ENCODE data around the gene PER2. TPM values are rescaled to one million over a fixed set of nuclear protein-coding genes. Genes with fewer than 3 reads are reported as not detected.

Gene PER2
- total and polyA plus RNA-seq, 2 of the 13 experiments (the other 11 are each of a cell fraction or from before 2014, with no cell fraction given): 5.1 to 9.4 TPM

DNA sequence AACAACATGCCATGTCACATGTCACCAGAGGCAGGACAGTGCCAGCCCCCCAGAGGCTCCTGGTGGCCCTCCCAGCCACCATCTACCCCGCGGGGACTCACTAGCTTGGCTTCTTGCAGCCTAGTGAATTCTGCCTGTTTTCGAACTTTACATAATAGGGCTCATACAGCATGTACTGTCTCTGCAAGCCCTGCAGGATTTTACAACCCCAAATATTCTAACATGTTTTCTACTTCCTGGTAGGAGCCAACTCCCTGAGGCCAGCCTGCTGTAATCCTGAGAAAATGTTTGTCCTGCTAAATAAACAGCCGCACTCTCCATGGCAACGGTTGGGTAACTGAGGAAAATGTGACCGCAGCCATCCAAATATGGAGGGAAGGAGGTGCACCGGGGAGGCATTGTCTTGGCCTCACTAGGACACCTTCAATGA is 2.7 kb downstream of the PER2 start (continued):
- TF ChIP-seq, protein P1, sequence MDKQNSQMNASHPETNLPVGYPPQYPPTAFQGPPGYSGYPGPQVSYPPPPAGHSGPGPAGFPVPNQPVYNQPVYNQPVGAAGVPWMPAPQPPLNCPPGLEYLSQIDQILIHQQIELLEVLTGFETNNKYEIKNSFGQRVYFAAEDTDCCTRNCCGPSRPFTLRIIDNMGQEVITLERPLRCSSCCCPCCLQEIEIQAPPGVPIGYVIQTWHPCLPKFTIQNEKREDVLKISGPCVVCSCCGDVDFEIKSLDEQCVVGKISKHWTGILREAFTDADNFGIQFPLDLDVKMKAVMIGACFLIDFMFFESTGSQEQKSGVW (CRISPR knock-in tag; IDR thresholded peaks at IDR 0.05; ENCODE audit: borderline replicate concordance): no peak
- TF ChIP-seq, protein P2, sequence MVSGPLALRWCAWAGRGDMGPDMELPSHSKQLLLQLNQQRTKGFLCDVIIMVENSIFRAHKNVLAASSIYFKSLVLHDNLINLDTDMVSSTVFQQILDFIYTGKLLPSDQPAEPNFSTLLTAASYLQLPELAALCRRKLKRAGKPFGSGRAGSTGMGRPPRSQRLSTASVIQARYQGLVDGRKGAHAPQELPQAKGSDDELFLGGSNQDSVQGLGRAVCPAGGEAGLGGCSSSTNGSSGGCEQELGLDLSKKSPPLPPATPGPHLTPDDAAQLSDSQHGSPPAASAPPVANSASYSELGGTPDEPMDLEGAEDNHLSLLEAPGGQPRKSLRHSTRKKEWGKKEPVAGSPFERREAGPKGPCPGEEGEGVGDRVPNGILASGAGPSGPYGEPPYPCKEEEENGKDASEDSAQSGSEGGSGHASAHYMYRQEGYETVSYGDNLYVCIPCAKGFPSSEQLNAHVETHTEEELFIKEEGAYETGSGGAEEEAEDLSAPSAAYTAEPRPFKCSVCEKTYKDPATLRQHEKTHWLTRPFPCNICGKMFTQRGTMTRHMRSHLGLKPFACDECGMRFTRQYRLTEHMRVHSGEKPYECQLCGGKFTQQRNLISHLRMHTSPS (CRISPR knock-in tag; IDR thresholded peaks at IDR 0.05; ENCODE audit: low read depth): no peak
- TF ChIP-seq ZNF704 (CRISPR knock-in tag; IDR thresholded peaks at IDR 0.05; ENCODE audit: borderline replicate concordance): no peak
- no peak for TF ChIP-seq ZNF850 (CRISPR knock-in tag; conservative IDR thresholded peaks at IDR 0.05)
- TF ChIP-seq STAT5B (CRISPR knock-in tag; IDR thresholded peaks at IDR 0.05): no peak
- TF ChIP-seq, protein P3, sequence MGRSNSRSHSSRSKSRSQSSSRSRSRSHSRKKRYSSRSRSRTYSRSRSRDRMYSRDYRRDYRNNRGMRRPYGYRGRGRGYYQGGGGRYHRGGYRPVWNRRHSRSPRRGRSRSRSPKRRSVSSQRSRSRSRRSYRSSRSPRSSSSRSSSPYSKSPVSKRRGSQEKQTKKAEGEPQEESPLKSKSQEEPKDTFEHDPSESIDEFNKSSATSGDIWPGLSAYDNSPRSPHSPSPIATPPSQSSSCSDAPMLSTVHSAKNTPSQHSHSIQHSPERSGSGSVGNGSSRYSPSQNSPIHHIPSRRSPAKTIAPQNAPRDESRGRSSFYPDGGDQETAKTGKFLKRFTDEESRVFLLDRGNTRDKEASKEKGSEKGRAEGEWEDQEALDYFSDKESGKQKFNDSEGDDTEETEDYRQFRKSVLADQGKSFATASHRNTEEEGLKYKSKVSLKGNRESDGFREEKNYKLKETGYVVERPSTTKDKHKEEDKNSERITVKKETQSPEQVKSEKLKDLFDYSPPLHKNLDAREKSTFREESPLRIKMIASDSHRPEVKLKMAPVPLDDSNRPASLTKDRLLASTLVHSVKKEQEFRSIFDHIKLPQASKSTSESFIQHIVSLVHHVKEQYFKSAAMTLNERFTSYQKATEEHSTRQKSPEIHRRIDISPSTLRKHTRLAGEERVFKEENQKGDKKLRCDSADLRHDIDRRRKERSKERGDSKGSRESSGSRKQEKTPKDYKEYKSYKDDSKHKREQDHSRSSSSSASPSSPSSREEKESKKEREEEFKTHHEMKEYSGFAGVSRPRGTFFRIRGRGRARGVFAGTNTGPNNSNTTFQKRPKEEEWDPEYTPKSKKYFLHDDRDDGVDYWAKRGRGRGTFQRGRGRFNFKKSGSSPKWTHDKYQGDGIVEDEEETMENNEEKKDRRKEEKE (IDR thresholded peaks at IDR 0.05): no peak
- no peak for TF ChIP-seq NCOA5 (CRISPR knock-in tag; IDR thresholded peaks at IDR 0.05)
- no peak for TF ChIP-seq BRCA1 (CRISPR knock-in tag; IDR thresholded peaks at IDR 0.05)
- 0 out of 2 replicates have a peak, but pooled peaks have one; percentile 49 for TF ChIP-seq ZHX2 (IDR thresholded peaks at IDR 0.05; ENCODE audit: low read depth)
- no peak for TF ChIP-seq ZHX2 (CRISPR knock-in tag; IDR thresholded peaks at IDR 0.05; ENCODE audit: borderline replicate concordance)
- TF ChIP-seq, protein P4, sequence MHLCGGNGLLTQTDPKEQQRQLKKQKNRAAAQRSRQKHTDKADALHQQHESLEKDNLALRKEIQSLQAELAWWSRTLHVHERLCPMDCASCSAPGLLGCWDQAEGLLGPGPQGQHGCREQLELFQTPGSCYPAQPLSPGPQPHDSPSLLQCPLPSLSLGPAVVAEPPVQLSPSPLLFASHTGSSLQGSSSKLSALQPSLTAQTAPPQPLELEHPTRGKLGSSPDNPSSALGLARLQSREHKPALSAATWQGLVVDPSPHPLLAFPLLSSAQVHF (CRISPR knock-in tag; IDR thresholded peaks at IDR 0.05): no peak
- no peak for TF ChIP-seq ZNF652 (CRISPR knock-in tag; IDR thresholded peaks at IDR 0.05; ENCODE audit: borderline replicate concordance, low read depth)
- TF ChIP-seq ZBTB33 (CRISPR knock-in tag; IDR thresholded peaks at IDR 0.05): 0 out of 2 replicates have a peak, but pooled peaks have one; percentile 27
- TF ChIP-seq KLF6 (CRISPR knock-in tag; IDR thresholded peaks at IDR 0.05): 0 out of 2 replicates have a peak, but pooled peaks have one; percentile 59
